Hindlimb muscle (tissue), 1 donor: ENCODE measurements around the gene COL16A1. TPM values are rescaled to one million over a fixed set of nuclear protein-coding genes. Genes with fewer than 3 reads are reported as not detected.

ENCODE experiments used
- DNase-seq: peaks from one replicate; pipeline ENCODE4 v3.0.0-alpha.2; 2013
- polyA plus RNA-seq: library from polyadenylated mRNA; unstranded; fragments of 120-200 nt; gene quantifications from one replicate; pipeline ENCODE4 v1.2.1, GENCODE V29; 2013; ENCODE audit not compliant: insufficient read length

The COL16A1 gene
- polyA plus RNA-seq, 1 donor: 121 TPM

GRCh38 chr1:31683997-31684396 is 19.8 kb downstream of the COL16A1 start:
- no peak for DNase-seq

- no peak for DNase-seq
Measured at GRCh38 chr1:31681415-31681814, 22.4 kb downstream of the COL16A1 start.

GRCh38 chr1:31679676-31680230 is 24.1 kb downstream of the COL16A1 start:
- DNase-seq: no peak

- no peak for DNase-seq
Measured at GRCh38 chr1:31679091-31679490, 24.7 kb downstream of the COL16A1 start.

GRCh38 chr1:31678681-31679080 is 25.1 kb downstream of the COL16A1 start:
- no peak for DNase-seq

GRCh38 chr1:31677949-31678348 is 25.9 kb downstream of the COL16A1 start:
- DNase-seq: no peak

- no peak for DNase-seq
Measured at GRCh38 chr1:31677401-31677800, 26.4 kb downstream of the COL16A1 start.

- no peak for DNase-seq
Measured at GRCh38 chr1:31675756-31676155, 28.1 kb downstream of the COL16A1 start.

GRCh38 chr1:31675161-31675560 is 28.7 kb downstream of the COL16A1 start:
- DNase-seq: no peak

- DNase-seq: no peak
Measured at GRCh38 chr1:31674626-31675025, 29.2 kb downstream of the COL16A1 start.

- DNase-seq: no peak
Measured at GRCh38 chr1:31673433-31673832, 30.4 kb downstream of the COL16A1 start.

GRCh38 chr1:31672986-31673385 is 30.8 kb downstream of the COL16A1 start:
- peak; percentile 33 for DNase-seq

- no peak for DNase-seq
Measured at GRCh38 chr1:31671561-31672201, 32.1 kb downstream of the COL16A1 start.

GRCh38 chr1:31671147-31671546 is 32.7 kb downstream of the COL16A1 start:
- no peak for DNase-seq

- peak; percentile 58 for DNase-seq
Measured at GRCh38 chr1:31670593-31670964, 33.2 kb downstream of the COL16A1 start.

GRCh38 chr1:31669786-31670592 is 33.8 kb downstream of the COL16A1 start:
- peak; percentile 65 for DNase-seq

GRCh38 chr1:31669433-31669785 is 34.4 kb downstream of the COL16A1 start:
- no peak for DNase-seq

- no peak for DNase-seq
Measured at GRCh38 chr1:31668303-31668883, 35.4 kb downstream of the COL16A1 start.

GRCh38 chr1:31667065-31667785 is 36.6 kb downstream of the COL16A1 start:
- DNase-seq: no peak

- no peak for DNase-seq
Measured at GRCh38 chr1:31666263-31666963, 37.4 kb downstream of the COL16A1 start.

- DNase-seq: peak; percentile 68
Measured at GRCh38 chr1:31665234-31665878, 38.5 kb downstream of the COL16A1 start.

- DNase-seq: no peak
Measured at GRCh38 chr1:31664528-31664927, 39.3 kb downstream of the COL16A1 start.
